Thyroid gland (tissue), 4 donors: ENCODE data around the gene RIPOR3. TPM values are rescaled to one million over a fixed set of nuclear protein-coding genes. Genes with fewer than 3 reads are reported as not detected.

Experiments used
- DNase-seq, 2 donors: peaks; one replicate each; pipeline ENCODE4 v3.0.0-alpha.2; 2019
- H3K27ac ChIP-seq, 3 donors: fragments of 200-600 bp; sonication (generic); 1 replicate in 2 of 3; 2 replicates in 1 of 3; pipeline ENCODE4 v1.5.1; 2016 to 2019; ENCODE audit warnings: mild to moderate bottlenecking in 1 of 3, moderate library complexity in 1 of 3
- H3K27me3 ChIP-seq: fragments of 200-600 bp; sonication (generic); one replicate; pipeline ENCODE4 v1.5.1; 2019
- H3K36me3 ChIP-seq, 2 donors: fragments of 200-600 bp; sonication (generic); one replicate each; pipeline ENCODE4 v1.5.1; 2016 to 2019
- H3K4me1 ChIP-seq, 2 donors: fragments of 200-600 bp; sonication (generic); one replicate each; pipeline ENCODE4 v1.5.1; 2017 to 2019
- H3K4me3 ChIP-seq, 3 donors: fragments of 200-600 bp; sonication (generic); replicated peaks in 1 of 3; 1 replicate in 2 of 3; 2 replicates in 1 of 3; pipeline ENCODE4 v1.5.1; 2016; ENCODE audit warnings: mild to moderate bottlenecking in 1 of 3
- H3K9me3 ChIP-seq: fragments of 200-600 bp; sonication (generic); one replicate; pipeline ENCODE4 v1.5.1; 2017
- CTCF ChIP-seq, 6 experiments: fragments of 200-600 bp in 3 of 6; fragments of 450-650 bp in 3 of 6; sonication (generic) in 3 of 6; IDR thresholded peaks; one replicate each; pipeline ENCODE4 v1.5.1; 2016 to 2019; ENCODE audit warnings: antibody characterized with exemption in 6 of 6, mild to moderate bottlenecking in 2 of 6, inconsistent platforms in 1 of 6, moderate library complexity in 1 of 6
- POLR2A ChIP-seq, 2 donors: fragments of 450-650 bp; IDR thresholded peaks; one replicate each; pipeline ENCODE4 v1.6.1; 2017; ENCODE audit warnings: antibody characterized with exemption in 2 of 2, mild to moderate bottlenecking in 2 of 2, moderate library complexity in 1 of 2
- WGBS, 2 donors: methylation state at CpG; one replicate each; pipeline ENCODE4 v1.1.5; 2017; 5-methylcytosine and 5-hydroxymethylcytosine counted together
- intact Hi-C: fragments of 100-400 bp; cut with DNase I; formaldehyde crosslinking; loops from one replicate; pipeline ENCODE4 v1.15.1; 2023
- total RNA-seq, 4 donors: library from RNA; depleted of rRNA; stranded (reverse); fragments of >200 nt; gene quantifications; one replicate each; pipeline ENCODE4 v1.2.3, GENCODE V29; 2016

RIPOR3 gene
- total RNA-seq, 4 donors from 2014 or later = 6.2 to 23.9 (median 9.5) TPM

DNA sequence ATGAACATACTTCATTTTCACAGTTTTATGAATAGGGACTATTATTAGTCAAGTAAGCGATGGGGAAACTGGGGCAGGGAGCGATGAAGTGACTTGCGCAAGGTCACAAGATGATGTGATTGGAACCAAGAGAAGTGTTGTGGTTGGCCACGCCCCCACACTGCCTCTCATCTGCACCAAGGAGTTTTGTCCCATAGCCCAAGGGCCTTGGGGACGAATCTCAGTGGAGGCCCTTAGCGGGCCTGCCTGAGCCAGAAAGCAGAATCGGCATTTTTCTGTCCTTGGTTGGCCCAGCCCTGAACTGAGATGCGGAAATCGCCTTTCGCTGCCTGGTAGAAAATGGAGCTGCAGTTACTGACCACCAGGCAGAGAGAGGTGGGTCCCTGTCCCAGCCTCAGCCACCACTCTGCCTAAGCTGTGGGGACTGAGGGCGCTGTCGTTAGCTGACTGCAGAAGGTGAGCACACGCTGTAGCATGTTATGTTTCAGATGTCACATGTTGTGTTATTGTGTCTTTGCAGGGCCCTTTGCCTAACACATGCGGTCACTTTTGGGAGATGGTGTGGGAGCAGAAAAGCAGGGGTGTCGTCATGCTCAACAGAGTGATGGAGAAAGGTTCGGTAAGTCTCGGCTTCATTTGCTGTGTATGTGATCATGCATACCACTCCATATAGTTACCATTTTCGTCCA is 123.3 kb downstream of the RIPOR3 start:
- Histone ChIP-seq H3K27ac (no peak overlapping the region), H3K9me3 (no peaks in the 10 kb centered on the region), H3K36me3 (peaks cover 16 to 18% of the 10 kb centered on the region in 2 donors), H3K27me3 (no peaks in the 10 kb centered on the region), H3K4me1 (peaks cover 9 to 37% of the 10 kb centered on the region in 2 donors), H3K4me3 (no peak overlapping the region)
- 95 to 97% methylated on average over 17 to 18 of the region's 18 CpGs for WGBS, 2 donors
- intact Hi-C loops = no loop called here
- no peak for TF ChIP-seq CTCF (IDR thresholded peaks at IDR 0.05)
- TF ChIP-seq POLR2A (IDR thresholded peaks at IDR 0.05) = no peak
- DNase-seq = no peak

DNA sequence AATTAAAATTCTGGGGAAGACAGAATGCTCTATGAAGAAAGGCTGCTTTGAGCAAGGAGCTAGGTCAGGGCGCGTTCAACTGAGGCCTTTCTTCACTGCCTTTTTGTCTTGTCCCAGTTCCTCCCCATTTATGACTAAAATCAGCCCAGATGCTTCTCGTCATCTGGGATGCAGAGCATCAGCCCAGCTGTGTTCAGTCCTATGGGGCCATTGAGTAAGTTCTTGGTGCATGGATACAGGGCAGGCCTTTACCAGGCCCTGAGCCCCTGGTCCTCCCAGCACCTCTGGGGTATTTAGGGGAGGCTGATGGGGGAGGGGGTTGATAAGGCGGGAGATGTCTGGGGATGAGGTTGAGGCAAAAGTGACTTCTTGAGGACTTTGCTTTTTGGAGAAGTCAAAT is 125.5 kb downstream of the RIPOR3 start:
- Histone ChIP-seq H3K4me3 (no peak overlapping the region), H3K27me3 (no peaks in the 10 kb centered on the region), H3K4me1 (peaks cover 3 to 33% of the 10 kb centered on the region in 2 donors), H3K9me3 (no peaks in the 10 kb centered on the region), H3K36me3 (peaks cover 16 to 18% of the 10 kb centered on the region in 2 donors), H3K27ac (no peak overlapping the region)
- no peak for TF ChIP-seq POLR2A (IDR thresholded peaks at IDR 0.05)
- TF ChIP-seq CTCF (IDR thresholded peaks at IDR 0.05) = no peak
- intact Hi-C loops = no loop called here
- DNase-seq = no peak
- WGBS, 2 donors = 96 to 97% methylated on average over 4 of the region's 4 CpGs

DNA sequence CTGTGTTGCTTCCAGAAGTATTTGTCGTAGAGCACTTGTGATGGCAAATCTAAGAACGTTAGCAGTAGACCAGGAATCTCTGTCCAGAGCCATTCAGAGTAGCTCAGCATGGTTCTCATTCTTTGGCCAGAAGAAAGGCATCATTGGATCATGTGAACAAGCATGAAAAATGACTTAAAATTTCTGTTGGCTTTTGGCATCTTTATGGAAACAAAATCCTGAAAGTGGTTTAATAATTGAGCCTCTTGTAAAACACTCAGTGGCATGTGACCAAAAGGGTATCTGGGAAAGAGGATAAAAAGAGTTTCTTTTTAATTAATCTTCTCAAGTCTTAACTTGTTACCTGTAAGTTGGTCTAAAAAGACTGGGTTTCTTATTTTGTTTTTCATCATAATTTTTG is 126.0 kb downstream of the RIPOR3 start:
- Histone ChIP-seq H3K27me3 (no peaks in the 10 kb centered on the region), H3K4me3 (no peak overlapping the region), H3K9me3 (no peaks in the 10 kb centered on the region), H3K36me3 (peaks cover 16 to 18% of the 10 kb centered on the region in 2 donors), H3K4me1 (peaks cover 5 to 33% of the 10 kb centered on the region in 2 donors), H3K27ac (no peak overlapping the region)
- no peak for DNase-seq
- intact Hi-C loops = no loop called here
- no peak for TF ChIP-seq POLR2A (IDR thresholded peaks at IDR 0.05)
- no peak for TF ChIP-seq CTCF (IDR thresholded peaks at IDR 0.05)
- 71 to 81% methylated on average over 2 of the region's 2 CpGs for WGBS, 2 donors

DNA sequence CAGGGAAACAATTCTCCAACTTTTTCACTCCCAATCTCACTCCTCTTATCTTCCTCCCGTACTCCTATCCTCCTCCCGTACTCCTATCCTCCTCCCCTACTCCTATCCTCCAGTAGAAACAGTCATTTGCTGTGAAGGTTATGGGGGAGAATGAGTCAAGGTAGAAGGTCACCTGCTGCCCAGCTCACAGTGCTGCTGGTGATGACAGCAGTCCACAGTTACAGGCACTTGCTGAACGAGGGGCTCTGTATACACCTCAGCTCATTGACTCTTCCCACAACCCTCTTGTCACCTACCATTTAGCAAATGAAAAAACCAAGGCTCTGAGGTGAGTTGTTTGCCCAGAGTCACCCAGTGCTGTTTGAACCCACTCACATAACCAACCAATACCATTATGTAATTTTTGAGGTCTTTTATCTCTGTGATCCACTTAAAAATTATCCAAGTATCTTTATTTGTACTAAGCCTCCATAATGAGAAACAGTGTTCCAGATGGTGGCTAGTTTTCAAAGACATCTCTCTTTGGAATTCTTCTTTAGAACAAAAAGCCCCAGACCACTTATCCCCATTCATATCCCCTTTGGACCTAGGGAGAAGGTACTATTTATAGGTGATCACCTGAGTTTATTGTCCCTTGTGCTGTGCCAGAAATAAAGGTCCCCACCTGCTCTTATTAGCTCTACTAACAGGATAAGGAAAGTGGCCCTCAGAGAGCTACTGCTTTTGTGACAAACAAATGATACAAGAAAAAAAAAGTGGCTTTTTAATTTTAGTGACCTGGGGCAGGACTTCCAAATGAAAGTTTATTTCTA is 128.0 kb downstream of the RIPOR3 start:
- Histone ChIP-seq H3K27ac (peak overlapping the region in 1 of 3 donors; percentile 6), H3K4me3 (no peak overlapping the region), H3K9me3 (no peaks in the 10 kb centered on the region), H3K36me3 (peaks cover 4 to 9% of the 10 kb centered on the region in 2 donors), H3K4me1 (peaks cover 4 to 36% of the 10 kb centered on the region in 2 donors), H3K27me3 (no peaks in the 10 kb centered on the region)
- intact Hi-C loops = no loop called here
- WGBS, 2 donors = 81 to 89% methylated on average over 3 of the region's 3 CpGs
- TF ChIP-seq POLR2A (IDR thresholded peaks at IDR 0.05) (no peak), CTCF (IDR thresholded peaks at IDR 0.05) (no peak)
- no peak for DNase-seq

DNA sequence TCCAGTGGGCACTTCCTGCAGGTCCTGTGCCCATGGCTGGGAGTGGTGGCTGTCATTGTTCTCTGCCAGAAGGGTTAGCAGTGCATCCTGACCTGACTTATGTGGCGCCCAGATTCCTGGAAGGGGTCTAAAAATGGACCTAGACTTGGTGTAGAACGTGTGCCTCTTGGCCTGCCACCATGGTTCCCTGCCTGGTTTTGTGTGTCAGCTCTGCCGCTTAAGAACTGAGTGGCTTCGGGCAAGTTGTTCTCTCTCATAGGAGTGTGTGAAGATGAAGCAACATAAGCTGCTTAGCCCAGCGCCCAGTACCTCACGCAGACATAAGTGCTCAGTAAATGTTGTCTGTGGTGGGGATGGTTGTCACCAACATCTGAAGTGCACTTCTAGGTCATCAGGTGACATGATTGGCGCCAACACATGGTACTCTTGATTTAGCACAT is 129.1 kb downstream of the RIPOR3 start:
- H3K9me3 ChIP-seq = no peaks in the 10 kb centered on the region
- H3K4me1 ChIP-seq = peaks cover 4 to 36% of the 10 kb centered on the region in 2 donors
- intact Hi-C loops = no loop called here
- 97 to 100% methylated on average over 6 to 7 of the region's 7 CpGs for WGBS, 2 donors
- H3K27me3 ChIP-seq = no peaks in the 10 kb centered on the region
- peak overlapping the region in 1 of 3 donors; percentile 6 for H3K27ac ChIP-seq
- H3K36me3 ChIP-seq = no peaks in the 10 kb centered on the region
- DNase-seq = no peak
- TF ChIP-seq POLR2A (IDR thresholded peaks at IDR 0.05) = no peak
- TF ChIP-seq CTCF (IDR thresholded peaks at IDR 0.05) = no peak
- no peak overlapping the region for H3K4me3 ChIP-seq
